ENCODE data around the gene PLCH2.

- TF ChIP-seq CTCF (IDR thresholded peaks at IDR 0.05; ENCODE audit: low read depth, low read length, poor library complexity, severe bottlenecking), result no peak
- no peak for TF ChIP-seq EZH2phosphoT487 (IDR thresholded peaks at IDR 0.05; ENCODE audit: borderline replicate concordance, low read length)
Measured at GRCh38 chr1:2510366-2511155, 34.5 kb downstream of the PLCH2 start.

All from DOHH2 (cell line).